Mesothelial cell of epicardium (in vitro differentiated cells): ENCODE results near the gene PPEF2. TPM values are rescaled to one million over a fixed set of nuclear protein-coding genes. Genes with fewer than 3 reads are reported as not detected.
"Not testable (repeated sequence)": the region's sequence is repeated elsewhere in the genome, so short reads cannot be mapped to it uniquely, and the experiment has no call there.

Experiments
- DNase-seq, 2 experiments: peaks; one replicate each; pipeline ENCODE4 v3.0.0; 2021; ENCODE audit warnings: low spot score in 2 of 2; ENCODE audit not compliant: unreplicated experiment in 2 of 2
- H3K27ac Mint-ChIP-seq: 2 replicates; pipeline ENCODE4 v1.8.0; 2021; ENCODE audit warnings: mixed read lengths
- H3K27me3 Mint-ChIP-seq: 2 replicates; pipeline ENCODE4 v1.8.0; 2021; ENCODE audit warnings: low read depth, mixed read lengths
- H3K36me3 Mint-ChIP-seq: 2 replicates; pipeline ENCODE4 v1.8.0; 2021; ENCODE audit warnings: mixed read lengths
- H3K4me1 Mint-ChIP-seq: 2 replicates; pipeline ENCODE4 v1.8.0; 2021; ENCODE audit warnings: mixed read lengths
- H3K4me3 Mint-ChIP-seq: 2 replicates; pipeline ENCODE4 v1.8.0; 2021; ENCODE audit warnings: mild to moderate bottlenecking, moderate library complexity, mixed read lengths
- H3K9me3 Mint-ChIP-seq: 2 replicates; pipeline ENCODE4 v1.8.0; 2021; ENCODE audit warnings: mixed read lengths
- total RNA-seq: library from RNA; stranded (reverse); gene quantifications from 3 replicates; pipeline ENCODE4 v1.2.1, GENCODE V29; 2021
- TF ChIP-seq, protein P1 (sequence below): fragments of 200-600 bp; sonication (generic); IDR thresholded peaks from one replicate; pipeline ENCODE4 v1.5.0; 2021; ENCODE audit warnings: antibody characterized with exemption; ENCODE audit not compliant: unreplicated experiment

Gene PPEF2
- total RNA-seq, 1 donor from 2014 or later = not detected

DNA sequence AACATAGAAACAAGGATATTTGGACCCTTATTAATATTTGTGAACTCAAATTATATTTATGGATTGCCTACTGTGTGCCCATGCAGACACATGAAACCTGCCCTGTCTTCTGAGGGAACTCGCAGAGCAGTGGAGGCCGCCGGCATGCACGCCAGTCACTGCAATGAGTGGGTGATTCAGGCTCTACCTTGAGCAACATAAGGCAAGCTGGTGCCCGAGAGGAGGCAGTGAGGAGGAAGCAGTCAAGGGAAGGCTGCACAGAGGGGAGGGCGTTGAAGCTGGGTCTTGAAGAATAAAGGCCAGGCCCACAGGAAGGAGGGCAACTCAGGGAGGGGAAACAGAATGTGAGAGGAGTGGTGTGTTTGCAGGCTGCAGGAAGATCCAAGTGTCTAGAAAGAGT lies 52.8 kb downstream of the PPEF2 start:
- TF ChIP-seq, protein P1, sequence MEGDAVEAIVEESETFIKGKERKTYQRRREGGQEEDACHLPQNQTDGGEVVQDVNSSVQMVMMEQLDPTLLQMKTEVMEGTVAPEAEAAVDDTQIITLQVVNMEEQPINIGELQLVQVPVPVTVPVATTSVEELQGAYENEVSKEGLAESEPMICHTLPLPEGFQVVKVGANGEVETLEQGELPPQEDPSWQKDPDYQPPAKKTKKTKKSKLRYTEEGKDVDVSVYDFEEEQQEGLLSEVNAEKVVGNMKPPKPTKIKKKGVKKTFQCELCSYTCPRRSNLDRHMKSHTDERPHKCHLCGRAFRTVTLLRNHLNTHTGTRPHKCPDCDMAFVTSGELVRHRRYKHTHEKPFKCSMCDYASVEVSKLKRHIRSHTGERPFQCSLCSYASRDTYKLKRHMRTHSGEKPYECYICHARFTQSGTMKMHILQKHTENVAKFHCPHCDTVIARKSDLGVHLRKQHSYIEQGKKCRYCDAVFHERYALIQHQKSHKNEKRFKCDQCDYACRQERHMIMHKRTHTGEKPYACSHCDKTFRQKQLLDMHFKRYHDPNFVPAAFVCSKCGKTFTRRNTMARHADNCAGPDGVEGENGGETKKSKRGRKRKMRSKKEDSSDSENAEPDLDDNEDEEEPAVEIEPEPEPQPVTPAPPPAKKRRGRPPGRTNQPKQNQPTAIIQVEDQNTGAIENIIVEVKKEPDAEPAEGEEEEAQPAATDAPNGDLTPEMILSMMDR = no peak
- no peak for DNase-seq
- H3K4me3 Mint-ChIP-seq = no peak overlapping the region

DNA sequence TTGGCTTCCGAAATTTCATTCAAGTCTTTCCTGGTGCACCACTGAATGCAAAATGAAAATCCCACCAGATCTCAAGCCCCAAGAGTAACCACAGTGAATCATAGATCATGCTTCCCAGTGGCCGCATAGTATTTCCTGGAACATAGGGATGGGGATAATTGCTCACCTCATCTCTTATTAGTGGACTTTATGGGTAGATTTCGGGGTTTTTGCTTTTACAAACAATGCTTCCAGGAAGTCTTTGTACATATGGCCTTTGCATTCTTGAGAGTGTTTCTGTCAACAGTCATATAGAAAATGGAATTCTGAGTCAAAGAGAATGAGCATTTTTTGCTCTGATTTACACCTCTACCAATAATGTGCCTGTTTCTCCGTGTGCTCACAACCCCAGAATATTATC lies 53.4 kb downstream of the PPEF2 start:
- no peak overlapping the region for H3K4me3 Mint-ChIP-seq
- no peak for DNase-seq
- H3K27me3 Mint-ChIP-seq = peaks cover 3% of the 10 kb centered on the region
- no peaks in the 10 kb centered on the region for H3K9me3 Mint-ChIP-seq
- H3K27ac Mint-ChIP-seq = no peak overlapping the region
- peaks cover 5% of the 10 kb centered on the region for H3K4me1 Mint-ChIP-seq
- no peaks in the 10 kb centered on the region for H3K36me3 Mint-ChIP-seq
- TF ChIP-seq, protein P1 = no peak

More for the DNA sequence above, 52.8 kb downstream of the PPEF2 start:
- Mint-ChIP-seq H3K9me3 (no peaks in the 10 kb centered on the region), H3K36me3 (no peaks in the 10 kb centered on the region), H3K27me3 (peaks cover 4% of the 10 kb centered on the region), H3K4me1 (peaks cover 2% of the 10 kb centered on the region), H3K27ac (no peak overlapping the region)

DNA sequence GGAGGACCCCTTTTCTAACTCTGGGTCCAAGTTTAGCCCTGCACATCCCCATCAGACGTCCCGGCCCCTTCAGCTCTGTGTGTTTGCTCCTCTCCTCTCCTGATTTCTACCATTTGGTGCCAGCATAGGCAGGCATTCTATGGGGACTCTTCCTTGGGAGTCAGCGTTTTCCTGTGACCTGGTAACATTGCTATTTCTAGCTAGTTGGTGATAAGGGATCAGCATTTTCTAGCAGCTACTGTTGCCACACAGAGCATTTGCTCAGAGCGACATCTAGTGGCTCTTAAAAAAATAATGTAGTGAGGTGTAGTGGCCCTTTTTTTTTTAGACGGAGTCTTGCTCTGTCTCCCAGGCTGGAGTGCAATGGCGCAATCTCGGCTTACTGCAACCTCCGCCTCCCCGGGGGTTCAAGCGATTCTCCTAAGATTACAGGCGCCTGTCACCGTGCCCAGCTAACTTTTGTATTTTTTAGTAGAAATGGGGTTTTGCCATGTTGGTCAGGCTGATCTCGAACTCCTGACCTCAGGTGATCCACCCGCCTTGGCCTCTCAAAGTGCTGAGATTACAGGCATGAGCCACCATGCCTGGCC lies 54.0 kb downstream of the PPEF2 start:
- not testable (repeated sequence) for H3K27me3 Mint-ChIP-seq, H3K9me3 Mint-ChIP-seq, H3K36me3 Mint-ChIP-seq, H3K27ac Mint-ChIP-seq, H3K4me1 Mint-ChIP-seq, DNase-seq, H3K4me3 Mint-ChIP-seq
- TF ChIP-seq, protein P1 = peak; percentile 56

DNA sequence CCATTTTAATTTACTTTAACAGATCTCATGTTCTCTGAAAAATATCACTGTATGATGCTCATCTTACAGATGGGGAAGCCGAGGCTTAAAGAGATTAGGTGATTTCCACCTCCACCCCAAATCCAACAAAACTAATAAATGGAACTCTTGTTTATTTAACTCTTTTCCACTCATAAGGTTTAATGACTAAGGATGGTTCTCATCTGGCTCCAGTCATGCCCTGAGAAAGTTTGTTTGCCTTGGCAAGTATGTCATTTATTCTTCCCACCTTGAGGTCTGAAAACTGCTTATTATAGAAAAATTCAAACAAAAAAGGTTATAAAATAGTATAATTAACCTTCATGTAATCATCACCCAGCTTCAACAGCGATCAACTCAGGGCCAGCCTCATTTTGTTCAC lies 56.3 kb downstream of the PPEF2 start:
- Mint-ChIP-seq H3K9me3 (no peaks in the 10 kb centered on the region), H3K27ac (no peak overlapping the region), H3K27me3 (no peaks in the 10 kb centered on the region), H3K4me3 (no peak overlapping the region), H3K36me3 (no peaks in the 10 kb centered on the region), H3K4me1 (peaks cover 5% of the 10 kb centered on the region)
- no peak for DNase-seq
- TF ChIP-seq, protein P1 = no peak

DNA sequence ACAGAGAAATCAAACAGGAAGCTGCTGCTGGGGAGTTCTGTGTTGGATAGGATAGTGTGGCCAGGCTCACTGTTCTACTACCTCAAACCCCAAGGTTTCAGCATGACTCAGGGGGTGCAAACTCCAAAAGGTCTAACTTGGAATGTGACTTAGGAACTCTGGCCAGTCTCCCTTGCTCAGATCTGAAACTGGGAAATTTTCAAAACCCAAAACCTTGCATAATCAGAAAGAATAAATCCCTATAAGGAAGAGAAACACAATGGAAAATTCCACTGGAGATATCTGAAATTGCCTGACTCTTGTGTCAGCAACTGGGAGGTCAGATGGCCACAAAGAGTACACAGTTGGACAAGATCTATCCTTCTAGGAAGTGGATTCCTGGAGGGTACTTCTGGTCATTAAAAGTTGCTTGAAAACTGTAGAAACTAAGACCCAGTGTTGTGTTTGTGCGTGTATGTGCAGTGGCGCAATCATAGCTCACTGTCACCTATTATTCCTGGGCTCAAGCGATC lies 58.0 kb downstream of the PPEF2 start:
- Mint-ChIP-seq H3K4me1 (peaks cover 5% of the 10 kb centered on the region), H3K36me3 (no peaks in the 10 kb centered on the region), H3K27ac (peak overlapping the region; percentile 59), H3K27me3 (no peaks in the 10 kb centered on the region), H3K9me3 (no peaks in the 10 kb centered on the region), H3K4me3 (no peak overlapping the region)
- DNase-seq = no peak
- TF ChIP-seq, protein P1 = no peak
